ENCODE data around the gene GKN1.

The GKN1 gene

GRCh38 chr2:69011611-69012157, 37.2 kb downstream of the GKN1 start:
- DNase-seq, result no peak

GRCh38 chr2:69012310-69013141, 38.1 kb downstream of the GKN1 start:
- DNase-seq, result peak; percentile 83

- DNase-seq, result peak; percentile 83
These were observed 38.9 kb downstream of the GKN1 start, which contains the start of gene ANTXR1 for GRCh38 chr2:69013142-69013839. TSS of gene ANTXR1 (plus strand) at chr2:69013179. CDS start at chr2:69013500, 321 bp downstream.

- peak; percentile 29 for DNase-seq
These were observed 39.7 kb downstream of the GKN1 start for GRCh38 chr2:69013840-69014821.

- DNase-seq, result no peak
These were observed 42.6 kb downstream of the GKN1 start for GRCh38 chr2:69017080-69017479.

GRCh38 chr2:69017835-69018234, 43.4 kb downstream of the GKN1 start:
- DNase-seq, result no peak

GRCh38 chr2:69018678-69019095, 44.3 kb downstream of the GKN1 start:
- no peak for DNase-seq

- DNase-seq, result no peak
These were observed 46.3 kb downstream of the GKN1 start for GRCh38 chr2:69020496-69021426.

- DNase-seq, result no peak
These were observed 47.3 kb downstream of the GKN1 start for GRCh38 chr2:69021727-69022126.

- DNase-seq, result no peak
These were observed 48.1 kb downstream of the GKN1 start for GRCh38 chr2:69022548-69022947.

- no peak for DNase-seq
These were observed 48.8 kb downstream of the GKN1 start for GRCh38 chr2:69023236-69023635.

GRCh38 chr2:69026026-69026425, 51.6 kb downstream of the GKN1 start:
- DNase-seq, result no peak

- DNase-seq, result no peak
These were observed 52.4 kb downstream of the GKN1 start for GRCh38 chr2:69026691-69027459.
